ENCODE data around the gene ZNF350.
A peak's percentile ranks its signal among the peaks of the same experiment; 100 is the strongest.
"Not testable (repeated sequence)": the region's sequence is repeated elsewhere in the genome, so short reads cannot be mapped to it uniquely, and the experiment has no call there.

ZNF350 gene

DNA sequence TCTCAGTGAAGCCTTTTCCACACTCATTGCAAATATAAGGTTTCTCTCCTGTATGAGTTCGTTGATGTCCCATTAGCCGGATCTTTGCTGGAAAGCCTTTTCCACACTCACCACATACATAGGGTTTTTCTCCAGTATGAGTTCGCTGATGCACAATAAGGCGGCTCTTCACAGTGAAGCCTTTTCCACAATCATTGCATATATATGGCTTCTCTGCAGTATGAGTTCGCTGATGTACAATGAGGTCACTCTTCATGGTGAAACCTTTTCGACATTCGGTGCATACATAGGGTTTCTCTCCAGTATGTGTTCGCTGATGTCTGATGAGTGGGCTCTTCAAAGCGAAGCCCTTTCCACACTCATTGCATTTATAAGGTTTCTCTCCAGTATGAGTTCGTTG is 6.8 kb upstream of the ZNF350 start:
- POLR2A ChIA-PET, result interaction anchor here (0.5 kb wide), 1 partner anchor 20 kb away, joined by 3 read pairs; no protein-coding TSS in a partner anchor
- Histone ChIP-seq H3K4me1 (ENCODE audit: control extremely low read depth in 1 of 4, control insufficient read depth in 4 of 4, insufficient read depth in 4 of 4, low read length in 3 of 4) (no peaks in the 10 kb centered on the region), H3K9me3 (ENCODE audit: control extremely low read depth in 1 of 5, control insufficient read depth in 4 of 5, insufficient read depth in 2 of 5, low read depth in 1 of 5, low read length in 4 of 5) (peaks cover 35 to 88% (median 60%) of the 10 kb centered on the region in 5 experiments), H3K27me3 (replicated peaks in 2 of 5; ENCODE audit: control insufficient read depth in 4 of 5, insufficient read depth in 5 of 5, low read length in 4 of 5) (no peaks in the 10 kb centered on the region), H3K27ac (ENCODE audit: insufficient read depth in 1 of 2, low read depth in 1 of 2, low read length in 2 of 2, poor library complexity in 1 of 2, severe bottlenecking in 2 of 2) (no peak overlapping the region), H3K36me3 (ENCODE audit: control insufficient read depth in 4 of 4, insufficient read depth in 4 of 4, low read length in 3 of 4) (peaks cover 32 to 59% (median 43%) of the 10 kb centered on the region in 4 experiments), H3K4me3 (ENCODE audit: control insufficient read depth in 1 of 7, extremely low read depth in 1 of 7, insufficient read depth in 4 of 7, low read depth in 2 of 7, low read length in 6 of 7) (no peak overlapping the region)
- 94% methylated on average over 6 of the region's 10 CpGs for WGBS (ENCODE audit: insufficient coverage)
- CTCF ChIA-PET, result no interaction called here
- DNase-seq, result no peak

DNA sequence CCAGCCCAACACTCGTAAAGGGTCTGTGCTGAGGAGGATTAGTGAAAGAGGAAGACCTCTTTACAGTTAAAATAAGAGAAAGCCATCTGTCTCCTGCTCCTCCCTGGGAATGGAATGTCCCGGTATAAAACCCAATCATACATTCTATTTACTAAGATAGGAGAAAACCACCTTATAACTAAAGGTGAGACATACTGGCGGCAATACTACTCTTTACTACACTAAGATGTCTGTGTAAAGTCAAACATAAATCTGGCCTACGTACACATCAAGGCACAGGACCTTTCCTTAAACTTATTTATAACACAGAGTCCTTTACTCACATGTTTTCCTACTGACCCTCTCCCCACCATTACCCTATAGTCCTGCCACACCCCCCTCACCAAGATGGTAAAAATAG is 3.3 kb downstream of the ZNF350 start:
- peaks cover 0 to 8% (median 5%) of the 10 kb centered on the region in 4 experiments for H3K4me1 ChIP-seq (ENCODE audit: control extremely low read depth in 1 of 4, control insufficient read depth in 4 of 4, insufficient read depth in 4 of 4, low read length in 3 of 4)
- ChIA-PET CTCF (no interaction called here), POLR2A (no interaction called here)
- peak overlapping the region in 1 of 7 experiments; percentile 29 for H3K4me3 ChIP-seq (ENCODE audit: control insufficient read depth in 1 of 7, extremely low read depth in 1 of 7, insufficient read depth in 4 of 7, low read depth in 2 of 7, low read length in 6 of 7)
- no peak for DNase-seq
- H3K27me3 ChIP-seq (replicated peaks in 2 of 5; ENCODE audit: control insufficient read depth in 4 of 5, insufficient read depth in 5 of 5, low read length in 4 of 5), result no peaks in the 10 kb centered on the region
- no CpG with 5 or more reads among the region's 4 CpGs for WGBS (ENCODE audit: insufficient coverage)
- H3K27ac ChIP-seq (ENCODE audit: insufficient read depth in 1 of 2, low read depth in 1 of 2, low read length in 2 of 2, poor library complexity in 1 of 2, severe bottlenecking in 2 of 2), result no peak overlapping the region
- H3K36me3 ChIP-seq (ENCODE audit: control insufficient read depth in 4 of 4, insufficient read depth in 4 of 4, low read length in 3 of 4), result peaks cover 9 to 50% (median 19%) of the 10 kb centered on the region in 4 experiments
- H3K9me3 ChIP-seq (ENCODE audit: control extremely low read depth in 1 of 5, control insufficient read depth in 4 of 5, insufficient read depth in 2 of 5, low read depth in 1 of 5, low read length in 4 of 5), result peaks cover 11 to 69% (median 37%) of the 10 kb centered on the region in 5 experiments

DNA sequence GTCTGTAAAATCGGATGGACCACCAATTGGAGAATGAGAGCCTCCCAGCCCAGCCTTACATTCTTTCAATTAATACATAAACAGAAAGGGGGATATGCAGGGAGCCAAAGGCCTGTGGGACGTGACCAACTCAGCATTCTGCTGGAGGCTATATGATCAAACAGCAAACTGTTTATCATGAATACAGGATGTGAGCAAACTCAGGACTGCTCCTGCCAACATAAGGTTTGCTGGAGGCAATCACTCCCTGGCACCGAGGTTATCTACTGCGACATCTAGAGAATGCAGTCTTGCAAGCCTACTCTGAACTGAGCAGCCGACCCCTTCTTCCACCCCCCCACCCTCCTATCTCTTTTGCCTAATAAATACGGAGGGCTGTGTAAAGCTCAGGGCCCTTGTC is 5.7 kb downstream of the ZNF350 start:
- Histone ChIP-seq H3K9me3 (ENCODE audit: control extremely low read depth in 1 of 5, control insufficient read depth in 4 of 5, insufficient read depth in 2 of 5, low read depth in 1 of 5, low read length in 4 of 5) (peaks cover 11 to 89% (median 55%) of the 10 kb centered on the region in 5 experiments), H3K4me3 (ENCODE audit: control insufficient read depth in 1 of 7, extremely low read depth in 1 of 7, insufficient read depth in 4 of 7, low read depth in 2 of 7, low read length in 6 of 7) (peak overlapping the region in 1 of 7 experiments; percentile 11), H3K36me3 (ENCODE audit: control insufficient read depth in 4 of 4, insufficient read depth in 4 of 4, low read length in 3 of 4) (peaks cover 11 to 63% (median 25%) of the 10 kb centered on the region in 4 experiments)
- H3K27me3 ChIP-seq (replicated peaks in 2 of 5; ENCODE audit: control insufficient read depth in 4 of 5, insufficient read depth in 5 of 5, low read length in 4 of 5); H3K4me1 ChIP-seq (ENCODE audit: control extremely low read depth in 1 of 4, control insufficient read depth in 4 of 4, insufficient read depth in 4 of 4, low read length in 3 of 4); H3K27ac ChIP-seq (ENCODE audit: insufficient read depth in 1 of 2, low read depth in 1 of 2, low read length in 2 of 2, poor library complexity in 1 of 2, severe bottlenecking in 2 of 2); POLR2A ChIA-PET; DNase-seq: not testable (repeated sequence)
- CTCF ChIA-PET, result interaction anchor here (1.2 kb wide), 1 partner anchor 10 kb away, joined by 3 read pairs; no protein-coding TSS in a partner anchor
- 100% methylated on average over 2 of the region's 6 CpGs for WGBS (ENCODE audit: insufficient coverage)

DNA sequence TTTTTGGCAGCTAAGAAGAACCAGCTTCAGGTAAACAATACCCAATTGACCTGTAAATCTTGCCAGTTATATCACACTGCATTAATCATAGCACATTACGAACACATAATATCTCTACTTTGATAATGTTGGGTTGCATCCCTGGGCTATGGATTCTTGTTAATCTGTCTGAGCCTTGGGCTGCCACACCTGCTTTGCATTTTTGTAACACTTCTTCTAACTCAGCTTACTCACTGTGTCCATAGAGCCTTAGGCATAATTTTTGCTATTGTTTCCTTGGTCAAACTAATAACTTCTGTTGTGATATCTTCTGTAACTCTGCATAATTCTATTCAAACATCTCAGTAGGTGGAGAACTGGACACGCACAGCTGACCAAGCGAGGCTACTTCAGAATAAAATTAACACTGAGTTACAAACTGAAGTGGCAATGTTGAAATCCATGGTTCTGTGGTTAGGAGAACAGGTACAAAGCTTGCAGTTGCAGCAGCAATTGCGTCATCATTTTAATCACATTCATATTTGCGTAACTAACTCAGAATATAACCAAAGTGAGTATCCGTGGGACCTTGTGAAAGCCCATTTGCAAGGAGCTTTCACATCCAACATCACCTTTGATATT is 6.4 kb downstream of the ZNF350 start:
- no peak overlapping the region for H3K4me3 ChIP-seq (ENCODE audit: control insufficient read depth in 1 of 7, extremely low read depth in 1 of 7, insufficient read depth in 4 of 7, low read depth in 2 of 7, low read length in 6 of 7)
- no peak overlapping the region for H3K27ac ChIP-seq (ENCODE audit: insufficient read depth in 1 of 2, low read depth in 1 of 2, low read length in 2 of 2, poor library complexity in 1 of 2, severe bottlenecking in 2 of 2)
- WGBS (ENCODE audit: insufficient coverage), result 100% methylated on average over 2 of the region's 6 CpGs
- ChIA-PET CTCF (interaction anchor here (1.2 kb wide), 1 partner anchor 9 kb away, joined by 3 read pairs; no protein-coding TSS in a partner anchor), POLR2A (no interaction called here)
- no peaks in the 10 kb centered on the region for H3K4me1 ChIP-seq (ENCODE audit: control extremely low read depth in 1 of 4, control insufficient read depth in 4 of 4, insufficient read depth in 4 of 4, low read length in 3 of 4)
- no peak for DNase-seq
- H3K36me3 ChIP-seq (ENCODE audit: control insufficient read depth in 4 of 4, insufficient read depth in 4 of 4, low read length in 3 of 4), result peaks cover 11 to 65% (median 25%) of the 10 kb centered on the region in 4 experiments
- peaks cover 11 to 93% (median 59%) of the 10 kb centered on the region in 5 experiments for H3K9me3 ChIP-seq (ENCODE audit: control extremely low read depth in 1 of 5, control insufficient read depth in 4 of 5, insufficient read depth in 2 of 5, low read depth in 1 of 5, low read length in 4 of 5)
- no peaks in the 10 kb centered on the region for H3K27me3 ChIP-seq (replicated peaks in 2 of 5; ENCODE audit: control insufficient read depth in 4 of 5, insufficient read depth in 5 of 5, low read length in 4 of 5)

DNA sequence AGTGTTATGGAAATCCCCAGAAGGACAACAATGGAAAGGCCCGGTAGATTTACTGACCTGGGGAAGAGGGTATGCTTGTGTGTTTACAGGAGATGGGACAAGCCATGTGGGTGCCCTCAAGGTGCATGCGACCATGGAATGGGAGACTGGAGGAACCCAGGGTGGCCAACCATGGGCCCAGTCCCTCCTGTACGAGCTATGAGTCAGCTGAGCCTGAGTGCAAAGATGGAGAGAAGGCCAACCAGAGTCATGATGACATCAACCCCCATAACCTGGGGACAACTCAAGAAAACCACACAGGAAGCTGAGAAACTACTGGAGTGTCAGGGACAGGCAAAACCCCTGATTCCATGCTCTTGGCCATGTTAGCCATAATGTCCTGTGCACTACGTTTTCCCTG is 7.8 kb downstream of the ZNF350 start:
- WGBS (ENCODE audit: insufficient coverage), result 86% methylated on average over 4 of the region's 4 CpGs
- Histone ChIP-seq H3K27me3 (replicated peaks in 2 of 5; ENCODE audit: control insufficient read depth in 4 of 5, insufficient read depth in 5 of 5, low read length in 4 of 5) (no peaks in the 10 kb centered on the region), H3K27ac (ENCODE audit: insufficient read depth in 1 of 2, low read depth in 1 of 2, low read length in 2 of 2, poor library complexity in 1 of 2, severe bottlenecking in 2 of 2) (no peak overlapping the region), H3K9me3 (ENCODE audit: control extremely low read depth in 1 of 5, control insufficient read depth in 4 of 5, insufficient read depth in 2 of 5, low read depth in 1 of 5, low read length in 4 of 5) (peaks cover 8 to 96% (median 67%) of the 10 kb centered on the region in 5 experiments), H3K4me3 (ENCODE audit: control insufficient read depth in 1 of 7, extremely low read depth in 1 of 7, insufficient read depth in 4 of 7, low read depth in 2 of 7, low read length in 6 of 7) (no peak overlapping the region), H3K36me3 (ENCODE audit: control insufficient read depth in 4 of 4, insufficient read depth in 4 of 4, low read length in 3 of 4) (peaks cover 21 to 70% (median 35%) of the 10 kb centered on the region in 4 experiments), H3K4me1 (ENCODE audit: control extremely low read depth in 1 of 4, control insufficient read depth in 4 of 4, insufficient read depth in 4 of 4, low read length in 3 of 4) (no peaks in the 10 kb centered on the region)
- DNase-seq, result no peak
- ChIA-PET POLR2A (no interaction called here), CTCF (interaction anchor here (1.2 kb wide), 1 partner anchor 9 kb away, joined by 3 read pairs; no protein-coding TSS in a partner anchor)

DNA sequence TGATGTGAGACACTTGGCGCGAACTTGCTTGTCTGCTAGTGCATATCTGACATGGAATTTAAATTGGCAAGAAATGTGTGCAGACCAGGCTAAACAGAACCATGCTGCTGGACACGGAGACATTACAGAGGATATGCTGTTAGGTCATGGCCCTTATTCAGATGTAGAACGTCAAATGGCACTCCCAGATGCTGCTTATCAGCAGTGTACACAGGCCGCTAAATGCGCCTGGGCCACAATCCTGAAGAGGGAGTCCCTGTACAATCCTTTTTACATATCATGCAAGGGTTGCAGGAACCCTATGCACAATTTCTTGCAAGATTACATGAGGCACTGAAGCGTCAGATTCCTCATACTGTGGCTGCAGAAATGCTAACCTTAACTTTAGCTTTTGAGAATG is 9.3 kb downstream of the ZNF350 start:
- Histone ChIP-seq H3K9me3 (ENCODE audit: control extremely low read depth in 1 of 5, control insufficient read depth in 4 of 5, insufficient read depth in 2 of 5, low read depth in 1 of 5, low read length in 4 of 5) (peaks cover 18 to 95% (median 74%) of the 10 kb centered on the region in 5 experiments), H3K27me3 (replicated peaks in 2 of 5; ENCODE audit: control insufficient read depth in 4 of 5, insufficient read depth in 5 of 5, low read length in 4 of 5) (no peaks in the 10 kb centered on the region), H3K36me3 (ENCODE audit: control insufficient read depth in 4 of 4, insufficient read depth in 4 of 4, low read length in 3 of 4) (peaks cover 29 to 76% (median 44%) of the 10 kb centered on the region in 4 experiments), H3K4me3 (ENCODE audit: control insufficient read depth in 1 of 7, extremely low read depth in 1 of 7, insufficient read depth in 4 of 7, low read depth in 2 of 7, low read length in 6 of 7) (no peak overlapping the region), H3K4me1 (ENCODE audit: control extremely low read depth in 1 of 4, control insufficient read depth in 4 of 4, insufficient read depth in 4 of 4, low read length in 3 of 4) (no peaks in the 10 kb centered on the region), H3K27ac (ENCODE audit: insufficient read depth in 1 of 2, low read depth in 1 of 2, low read length in 2 of 2, poor library complexity in 1 of 2, severe bottlenecking in 2 of 2) (no peak overlapping the region)
- DNase-seq, result no peak
- ChIA-PET POLR2A (no interaction called here), CTCF (no interaction called here)
- WGBS (ENCODE audit: insufficient coverage), result 97% methylated on average over 7 of the region's 7 CpGs

DNA sequence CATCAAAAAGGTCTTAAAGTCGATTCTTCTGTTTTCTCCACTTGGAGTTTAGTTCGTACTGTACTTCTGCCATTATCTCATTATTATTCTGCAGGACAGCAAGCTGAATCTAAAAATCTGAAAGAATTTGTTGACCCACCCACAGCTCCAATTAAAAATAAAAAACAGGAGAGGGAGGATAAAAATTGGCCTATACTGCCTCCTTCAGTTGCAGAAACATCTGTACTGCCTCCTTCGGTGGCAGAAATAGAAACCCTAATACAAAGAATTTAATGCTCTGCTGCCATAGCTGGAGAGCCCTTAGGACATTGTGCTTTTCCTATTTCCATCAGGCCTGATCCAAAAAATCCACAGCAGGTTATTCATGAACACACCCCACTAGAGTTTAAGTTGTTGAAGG is 9.8 kb downstream of the ZNF350 start:
- ChIA-PET CTCF (no interaction called here), POLR2A (no interaction called here)
- Histone ChIP-seq H3K36me3 (ENCODE audit: control insufficient read depth in 4 of 4, insufficient read depth in 4 of 4, low read length in 3 of 4) (peaks cover 31 to 78% (median 47%) of the 10 kb centered on the region in 4 experiments), H3K27ac (ENCODE audit: insufficient read depth in 1 of 2, low read depth in 1 of 2, low read length in 2 of 2, poor library complexity in 1 of 2, severe bottlenecking in 2 of 2) (no peak overlapping the region), H3K27me3 (replicated peaks in 2 of 5; ENCODE audit: control insufficient read depth in 4 of 5, insufficient read depth in 5 of 5, low read length in 4 of 5) (no peaks in the 10 kb centered on the region), H3K9me3 (ENCODE audit: control extremely low read depth in 1 of 5, control insufficient read depth in 4 of 5, insufficient read depth in 2 of 5, low read depth in 1 of 5, low read length in 4 of 5) (peaks cover 18 to 96% (median 76%) of the 10 kb centered on the region in 5 experiments), H3K4me1 (ENCODE audit: control extremely low read depth in 1 of 4, control insufficient read depth in 4 of 4, insufficient read depth in 4 of 4, low read length in 3 of 4) (no peaks in the 10 kb centered on the region), H3K4me3 (ENCODE audit: control insufficient read depth in 1 of 7, extremely low read depth in 1 of 7, insufficient read depth in 4 of 7, low read depth in 2 of 7, low read length in 6 of 7) (no peak overlapping the region)
- WGBS (ENCODE audit: insufficient coverage), result 86% methylated on average over 1 of the region's 3 CpGs
- no peak for DNase-seq

All from common myeloid progenitor, CD34-positive (primary cell).